ENCODE results near the gene CHTOP. TPM values are rescaled to one million over a fixed set of nuclear protein-coding genes. Genes with fewer than 3 reads are reported as not detected.

CHTOP gene
- total RNA-seq, 2 donors from 2014 or later, result 38.2 to 50.1 TPM

- Histone ChIP-seq H3K27me3 (no peaks in the 10 kb centered on the region), H3K36me3 (peaks cover 77% of the 10 kb centered on the region), H3K27ac (peak overlapping the region; percentile 52 to 71), H3K4me3 (no peak overlapping the region), H3K9me3 (no peaks in the 10 kb centered on the region), H3K4me1 (peaks cover 0 to 55% of the 10 kb centered on the region in 2 donors)
- DNase-seq (ENCODE audit: low spot score), result no peak
- no peak for TF ChIP-seq CTCF (IDR thresholded peaks at IDR 0.05)
Measured at GRCh38 chr1:153643816-153644215, 9.9 kb downstream of the CHTOP start.

GRCh38 chr1:153646672-153647345 is 12.9 kb downstream of the CHTOP start:
- H3K4me1 ChIP-seq, result peaks cover 0 to 39% of the 10 kb centered on the region in 2 donors
- DNase-seq (ENCODE audit: low spot score), result no peak
- no peaks in the 10 kb centered on the region for H3K9me3 ChIP-seq
- H3K4me3 ChIP-seq, result no peak overlapping the region
- no peak for TF ChIP-seq CTCF (IDR thresholded peaks at IDR 0.05)
- no peaks in the 10 kb centered on the region for H3K27me3 ChIP-seq
- H3K27ac ChIP-seq, result peak overlapping the region in 1 of 2 donors; percentile 30
- H3K36me3 ChIP-seq, result peaks cover 47% of the 10 kb centered on the region

- Histone ChIP-seq H3K27ac (peak overlapping the region in 1 of 2 donors; percentile 30), H3K27me3 (no peaks in the 10 kb centered on the region), H3K9me3 (no peaks in the 10 kb centered on the region), H3K36me3 (peaks cover 42% of the 10 kb centered on the region), H3K4me1 (peaks cover 0 to 34% of the 10 kb centered on the region in 2 donors), H3K4me3 (no peak overlapping the region)
- no peak for DNase-seq (ENCODE audit: low spot score)
- no peak for TF ChIP-seq CTCF (IDR thresholded peaks at IDR 0.05)
Measured at GRCh38 chr1:153647346-153647714, 13.5 kb downstream of the CHTOP start.

GRCh38 chr1:153648000-153648643 is 14.3 kb downstream of the CHTOP start:
- Histone ChIP-seq H3K9me3 (no peaks in the 10 kb centered on the region), H3K36me3 (peaks cover 34% of the 10 kb centered on the region), H3K4me3 (no peak overlapping the region), H3K27me3 (no peaks in the 10 kb centered on the region), H3K27ac (peak overlapping the region; percentile 7 to 16), H3K4me1 (peaks cover 0 to 30% of the 10 kb centered on the region in 2 donors)
- no peak for TF ChIP-seq CTCF (IDR thresholded peaks at IDR 0.05)
- DNase-seq (ENCODE audit: low spot score), result no peak

GRCh38 chr1:153649137-153649862 is 15.4 kb downstream of the CHTOP start:
- TF ChIP-seq CTCF (IDR thresholded peaks at IDR 0.05), result no peak
- Histone ChIP-seq H3K4me3 (no peak overlapping the region), H3K9me3 (no peaks in the 10 kb centered on the region), H3K27ac (peak overlapping the region; percentile 4 to 40), H3K4me1 (peaks cover 0 to 18% of the 10 kb centered on the region in 2 donors), H3K27me3 (no peaks in the 10 kb centered on the region), H3K36me3 (peaks cover 22% of the 10 kb centered on the region)
- DNase-seq (ENCODE audit: low spot score), result no peak
